Smooth muscle cell (in vitro differentiated cells): ENCODE data around the gene EML1. TPM values are rescaled to one million over a fixed set of nuclear protein-coding genes. Genes with fewer than 3 reads are reported as not detected.

Source experiments
- DNase-seq: peaks from one replicate; lab custom pipeline; 2025; ENCODE audit not compliant: unreplicated experiment; lab: John Stamatoyannopoulos, UW
- H2AFZ ChIP-seq: fragments of 200-600 bp; sonication (generic); 2 replicates; pipeline ENCODE4 v1.6.0; 2016; ENCODE audit warnings: antibody characterized with exemption, low read depth, mild to moderate bottlenecking
- H3F3A ChIP-seq: fragments of 200-600 bp; sonication (generic); 2 replicates; pipeline ENCODE4 v1.6.0; 2017; ENCODE audit warnings: antibody characterized with exemption, low read depth
- H3K27ac ChIP-seq: fragments of 200-600 bp; sonication (generic); 2 replicates; pipeline ENCODE4 v1.5.1; 2016; ENCODE audit warnings: low read depth, mild to moderate bottlenecking
- H3K27me3 ChIP-seq: fragments of 200-600 bp; sonication (generic); 2 replicates; pipeline ENCODE4 v1.6.1; 2016; ENCODE audit warnings: low read depth, mild to moderate bottlenecking
- H3K36me3 ChIP-seq: fragments of 200-600 bp; sonication (generic); 2 replicates; pipeline ENCODE4 v1.5.1; 2016; ENCODE audit warnings: low read depth
- H3K4me1 ChIP-seq: fragments of 200-600 bp; sonication (generic); 2 replicates; pipeline ENCODE4 v1.5.1; 2016; ENCODE audit warnings: low read depth
- H3K4me2 ChIP-seq: fragments of 200-600 bp; sonication (generic); 2 replicates; pipeline ENCODE4 v1.6.0; 2016; ENCODE audit warnings: mild to moderate bottlenecking
- H3K4me3 ChIP-seq: fragments of 200-600 bp; sonication (generic); 2 replicates; pipeline ENCODE4 v1.5.1; 2016; ENCODE audit warnings: mild to moderate bottlenecking
- H3K79me2 ChIP-seq: fragments of 200-600 bp; sonication (generic); 2 replicates; pipeline ENCODE4 v1.6.0; 2016; ENCODE audit warnings: low read depth, mild to moderate bottlenecking
- H3K9ac ChIP-seq: fragments of 200-600 bp; sonication (generic); 2 replicates; pipeline ENCODE4 v1.6.0; 2016; ENCODE audit warnings: low read depth
- H3K9me3 ChIP-seq: fragments of 200-600 bp; sonication (generic); replicated peaks from 2 replicates; pipeline ENCODE4 v1.5.1; 2016; ENCODE audit warnings: low read depth
- H4K20me1 ChIP-seq: fragments of 200-600 bp; sonication (generic); 2 replicates; pipeline ENCODE4 v1.6.0; 2016; ENCODE audit warnings: low read depth
- CTCF ChIP-seq: fragments of 200-600 bp; sonication (generic); IDR thresholded peaks from 2 replicates; pipeline ENCODE4 v1.5.1; 2017; ENCODE audit warnings: borderline replicate concordance, mild to moderate bottlenecking, antibody characterized with exemption; ENCODE audit not compliant: insufficient read depth, poor library complexity, severe bottlenecking
- WGBS: methylation state at CpG from one replicate; pipeline ENCODE4 v1.1.7; 2016; ENCODE audit warnings: low lambda C conversion rate; 5-methylcytosine and 5-hydroxymethylcytosine counted together
- polyA plus RNA-seq: library from polyadenylated mRNA; unstranded; fragments of >200 nt; fragmentation: Nextera tagmentation; extraction: Ambion mirVana; gene quantifications from 2 replicates; pipeline ENCODE4 v1.2.1, GENCODE V29; 2016
- total RNA-seq: library from RNA; depleted of rRNA; stranded (reverse); fragments of >200 nt; gene quantifications from 2 replicates; pipeline ENCODE4 v1.2.3, GENCODE V29; 2014

Gene EML1
- total and polyA plus RNA-seq, 2 experiments from 2014 or later: 13.0 to 31.2 TPM

- DNase-seq: no peak
- H2AFZ ChIP-seq: no peak overlapping the region
- no peak for TF ChIP-seq CTCF
- peaks cover 28% of the 10 kb centered on the region for H3K4me1 ChIP-seq
- no peaks in the 10 kb centered on the region for H3K79me2 ChIP-seq
- H3K36me3 ChIP-seq: no peaks in the 10 kb centered on the region
- 30% methylated on average over 16 of the region's 16 CpGs for WGBS
- H3K27me3 ChIP-seq: no peaks in the 10 kb centered on the region
- H3K27ac ChIP-seq: peak overlapping the region; percentile 68
- H3F3A ChIP-seq: peaks cover 13% of the 10 kb centered on the region
- H3K4me2 ChIP-seq: peak overlapping the region; percentile 71
- no peak overlapping the region for H3K9ac ChIP-seq
- no peaks in the 10 kb centered on the region for H3K9me3 ChIP-seq
- H4K20me1 ChIP-seq: peaks cover 97% of the 10 kb centered on the region
- H3K4me3 ChIP-seq: no peak overlapping the region
Measured at GRCh38 chr14:99809859-99810558, 16.8 kb downstream of the EML1 start.

- Histone ChIP-seq H3K9me3 (no peaks in the 10 kb centered on the region), H3K9ac (no peak overlapping the region), H3K79me2 (no peaks in the 10 kb centered on the region), H3K4me3 (no peak overlapping the region), H3K36me3 (no peaks in the 10 kb centered on the region), H3K4me2 (peak overlapping the region; percentile 71), H3K4me1 (peaks cover 28% of the 10 kb centered on the region), H3F3A (peaks cover 13% of the 10 kb centered on the region), H4K20me1 (peaks cover 96% of the 10 kb centered on the region), H3K27me3 (peaks cover 3% of the 10 kb centered on the region), H2AFZ (no peak overlapping the region), H3K27ac (peak overlapping the region; percentile 68)
- no peak for DNase-seq
- WGBS: 41% methylated on average over 2 of the region's 2 CpGs
- TF ChIP-seq CTCF: no peak
Measured at GRCh38 chr14:99810559-99810874, 17.3 kb downstream of the EML1 start.

GRCh38 chr14:99812096-99812750 lies 19.0 kb downstream of the EML1 start:
- Histone ChIP-seq H3K9me3 (no peaks in the 10 kb centered on the region), H3K79me2 (no peaks in the 10 kb centered on the region), H3K27ac (no peak overlapping the region), H3K4me3 (no peak overlapping the region), H3K27me3 (peaks cover 3% of the 10 kb centered on the region), H4K20me1 (peaks cover 96% of the 10 kb centered on the region), H3K36me3 (no peaks in the 10 kb centered on the region), H2AFZ (no peak overlapping the region), H3K4me1 (peaks cover 28% of the 10 kb centered on the region), H3K4me2 (no peak overlapping the region), H3K9ac (no peak overlapping the region), H3F3A (peaks cover 13% of the 10 kb centered on the region)
- DNase-seq: no peak
- no peak for TF ChIP-seq CTCF
- 96% methylated on average over 9 of the region's 9 CpGs for WGBS
